Measurements from ENCODE around the gene GP1BA.
A peak's percentile ranks its signal among the peaks of the same experiment; 100 is the strongest.

The GP1BA gene

DNA sequence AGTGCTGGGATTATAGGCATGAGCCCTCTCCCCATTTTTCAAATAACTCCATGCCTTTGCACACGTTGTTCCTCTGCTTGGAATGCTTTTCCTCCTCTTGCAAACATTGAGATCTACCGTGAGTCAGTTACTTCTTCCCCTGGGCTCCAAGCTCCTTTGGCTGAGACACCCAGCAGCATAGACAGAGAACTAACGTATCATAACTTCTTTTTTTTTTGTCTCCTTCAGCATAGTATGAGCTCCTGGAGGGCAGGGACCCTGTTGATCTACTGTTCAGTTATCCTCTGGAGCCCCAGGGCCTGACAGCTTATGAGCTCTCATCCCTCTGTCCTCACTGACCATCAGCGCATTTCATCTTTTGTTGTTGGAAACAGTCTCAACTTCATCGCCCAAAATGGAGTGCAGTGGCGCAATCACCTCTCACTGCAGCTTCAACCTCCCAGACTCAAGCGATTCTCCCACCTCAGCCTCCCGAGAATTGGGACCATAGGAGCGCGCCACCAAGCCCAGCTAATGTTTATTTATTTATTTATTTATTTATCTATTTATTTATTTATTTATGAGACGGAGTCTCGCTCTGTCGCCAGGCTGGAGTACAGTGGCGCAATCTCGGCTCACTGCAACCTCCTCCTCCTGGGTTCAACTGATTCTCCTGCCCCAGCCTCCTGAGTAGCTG, 33.4 kb downstream of the GP1BA start:
- TF ChIP-seq CTCF (IDR thresholded peaks at IDR 0.05; ENCODE audit: insufficient read depth, low read depth, low read length, missing control alignments): no peak
- DNase-seq (ENCODE audit: low read depth): no peak
- peak overlapping the region; percentile 84; the same call in 1 of the 2 replicates for H3K4me3 ChIP-seq (ENCODE audit: low read depth, low read length)

- DNase-seq (ENCODE audit: low read depth): peak; percentile 100
- H3K4me3 ChIP-seq (ENCODE audit: low read depth, low read length): peak overlapping the region; percentile 97
- no peak for TF ChIP-seq CTCF (IDR thresholded peaks at IDR 0.05; ENCODE audit: insufficient read depth, low read depth, low read length, missing control alignments)
Observed at GRCh38 chr17:4966844-4967538, 34.9 kb downstream of the GP1BA start.

DNA sequence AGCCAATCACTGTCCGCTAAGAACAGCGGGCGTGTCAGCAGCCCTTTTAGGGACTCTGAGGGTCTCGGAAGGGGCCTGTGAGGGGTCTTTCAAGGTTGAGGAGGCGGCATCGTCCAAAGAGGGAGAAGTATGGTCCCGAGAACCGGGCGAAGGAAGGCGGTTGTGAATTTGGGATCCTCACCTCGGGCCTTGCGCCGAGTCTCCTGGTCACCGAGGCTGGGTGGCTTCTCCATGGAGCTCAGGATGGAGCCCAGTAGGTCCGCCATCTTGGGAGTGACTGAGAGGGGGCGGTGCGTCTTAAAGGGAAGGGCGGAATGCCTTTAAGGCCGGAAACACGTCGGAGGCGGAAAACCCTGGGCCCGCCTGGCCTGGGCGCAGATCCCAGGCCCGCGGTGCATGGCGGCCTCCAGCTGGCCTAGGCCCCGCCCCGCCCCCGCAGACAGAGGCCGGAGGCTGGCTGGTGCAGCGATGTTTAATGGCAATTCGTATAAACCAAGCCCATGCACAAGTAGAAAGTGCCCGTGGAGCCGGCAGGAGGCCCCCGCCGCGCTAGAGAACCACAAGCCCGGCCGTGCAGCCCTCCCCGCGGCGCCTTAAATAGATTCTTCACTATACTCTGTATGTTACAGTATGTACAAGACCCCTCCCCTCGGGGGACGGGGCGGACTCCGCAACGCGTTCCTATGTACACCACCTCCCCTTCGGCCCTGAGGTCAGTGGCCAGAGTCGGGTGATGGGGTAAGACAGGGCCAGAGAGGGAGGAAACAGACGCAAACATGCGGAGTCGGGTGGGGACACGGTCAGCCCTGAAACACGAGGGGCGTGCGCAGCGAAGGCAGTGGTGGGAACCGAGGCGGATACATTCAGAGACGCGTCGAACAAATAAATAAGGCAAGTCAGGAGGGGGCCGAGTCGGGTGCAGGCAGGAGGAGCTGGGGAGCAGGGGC, 35.7 kb downstream of the GP1BA start, which contains the start of gene SPAG7:
TSS of gene SPAG7 (minus strand) at position 279 of the 947 bp plus-strand sequence. CDS start at position 266, 13 bp downstream.
- DNase-seq (ENCODE audit: low read depth): peak; percentile 99
- H3K4me3 ChIP-seq (ENCODE audit: low read depth, low read length): peak within 1 kb of the TSS; percentile 97
- no peak for TF ChIP-seq CTCF (IDR thresholded peaks at IDR 0.05; ENCODE audit: insufficient read depth, low read depth, low read length, missing control alignments)

DNA sequence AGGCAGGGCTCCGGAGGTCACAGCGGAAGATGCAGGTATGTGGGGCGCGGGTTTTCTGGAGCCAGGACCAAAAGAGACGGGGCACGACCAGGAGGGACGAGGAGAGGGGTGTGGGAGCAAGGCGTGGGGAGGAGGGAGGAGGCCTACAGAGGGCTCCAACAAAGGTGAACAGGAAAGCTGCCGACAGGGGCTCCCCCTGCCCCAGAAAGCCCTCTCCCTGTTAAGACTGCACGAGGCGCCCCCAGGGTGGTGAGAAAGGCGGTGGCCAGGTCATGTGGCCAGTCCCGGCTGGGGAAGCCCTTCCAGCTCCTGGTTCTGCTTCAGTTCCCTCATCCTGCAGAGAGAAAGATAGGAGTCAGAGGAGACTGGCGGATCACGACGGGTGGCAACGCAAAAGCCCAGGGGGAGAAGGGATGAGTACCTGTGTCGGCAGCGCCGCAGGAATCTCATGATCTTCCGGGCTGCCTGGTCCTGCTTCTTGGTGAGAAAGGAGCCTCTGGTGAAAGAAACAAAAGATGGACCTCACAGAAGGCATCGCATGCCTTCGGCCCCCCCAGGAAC, 36.5 kb downstream of the GP1BA start:
- TF ChIP-seq CTCF (IDR thresholded peaks at IDR 0.05; ENCODE audit: insufficient read depth, low read depth, low read length, missing control alignments): no peak
- H3K4me3 ChIP-seq (ENCODE audit: low read depth, low read length): peak overlapping the region; percentile 97
- peak; percentile 15 for DNase-seq (ENCODE audit: low read depth)

- no peak for TF ChIP-seq CTCF (IDR thresholded peaks at IDR 0.05; ENCODE audit: insufficient read depth, low read depth, low read length, missing control alignments)
- no peak for DNase-seq (ENCODE audit: low read depth)
- peak overlapping the region; percentile 97 for H3K4me3 ChIP-seq (ENCODE audit: low read depth, low read length)
Observed at GRCh38 chr17:4969047-4969550, 37.0 kb downstream of the GP1BA start.

GRCh38 chr17:4969551-4970173, 37.6 kb downstream of the GP1BA start:
- H3K4me3 ChIP-seq (ENCODE audit: low read depth, low read length): no peak overlapping the region
- no peak for TF ChIP-seq CTCF (IDR thresholded peaks at IDR 0.05; ENCODE audit: insufficient read depth, low read depth, low read length, missing control alignments)
- DNase-seq (ENCODE audit: low read depth): no peak
